Stimulated activated CD4-positive, alpha-beta T cell treated with anti-CD3 and anti-CD28 coated beads, Interleukin-12 subunit alpha, Interleukin-12 subunit beta, amount 100 ng/mL, for 4 hours (primary cell): Measurements from ENCODE around the gene THSD7B.
"Not testable (repeated sequence)": the region's sequence is repeated elsewhere in the genome, so short reads cannot be mapped to it uniquely, and the experiment has no call there.

Experiments used
- DNase-seq: peaks from one replicate; pipeline ENCODE4 v3.0.0-alpha.2; 2020

Gene THSD7B

GRCh38 chr2:137444970-137445369 is 679.6 kb downstream of the THSD7B start:
- no peak for DNase-seq

- DNase-seq, result no peak
These were observed 684.1 kb downstream of the THSD7B start for GRCh38 chr2:137449454-137449853.

- no peak for DNase-seq
These were observed 689.5 kb downstream of the THSD7B start for GRCh38 chr2:137454886-137455285.

- no peak for DNase-seq
These were observed 702.0 kb downstream of the THSD7B start for GRCh38 chr2:137467246-137467862.

- DNase-seq, result no peak
These were observed 727.9 kb downstream of the THSD7B start for GRCh38 chr2:137493261-137493660.

- DNase-seq, result no peak
These were observed 735.3 kb downstream of the THSD7B start for GRCh38 chr2:137500599-137500998.

- DNase-seq, result no peak
These were observed 741.9 kb downstream of the THSD7B start for GRCh38 chr2:137507237-137507636.

GRCh38 chr2:137508739-137509384 is 743.5 kb downstream of the THSD7B start:
- no peak for DNase-seq

GRCh38 chr2:137511526-137511925 is 746.2 kb downstream of the THSD7B start:
- DNase-seq, result no peak

- no peak for DNase-seq
These were observed 756.6 kb downstream of the THSD7B start for GRCh38 chr2:137521653-137522619.

GRCh38 chr2:137522620-137523011 is 757.3 kb downstream of the THSD7B start:
- DNase-seq, result no peak

GRCh38 chr2:137523931-137524330 is 758.6 kb downstream of the THSD7B start:
- DNase-seq, result no peak

GRCh38 chr2:137525132-137525531 is 759.8 kb downstream of the THSD7B start:
- no peak for DNase-seq

GRCh38 chr2:137525641-137526190 is 760.4 kb downstream of the THSD7B start:
- DNase-seq, result no peak

GRCh38 chr2:137535897-137536296 is 770.6 kb downstream of the THSD7B start:
- no peak for DNase-seq

GRCh38 chr2:137539336-137539735 is 774.0 kb downstream of the THSD7B start:
- no peak for DNase-seq

- DNase-seq, result no peak
These were observed 782.5 kb downstream of the THSD7B start for GRCh38 chr2:137547842-137548241.

- no peak for DNase-seq
These were observed 801.0 kb downstream of the THSD7B start for GRCh38 chr2:137566387-137566786.

GRCh38 chr2:137570484-137570883 is 805.1 kb downstream of the THSD7B start:
- DNase-seq, result no peak

GRCh38 chr2:137587834-137588233 is 822.5 kb downstream of the THSD7B start:
- not testable (repeated sequence) for DNase-seq

GRCh38 chr2:137588578-137588977 is 823.2 kb downstream of the THSD7B start:
- not testable (repeated sequence) for DNase-seq

GRCh38 chr2:137590102-137590501 is 824.8 kb downstream of the THSD7B start:
- DNase-seq, result no peak

GRCh38 chr2:137607722-137608318 is 842.5 kb downstream of the THSD7B start:
- DNase-seq, result no peak
